GM23338 (cell line): ENCODE measurements around the gene TBPL1. TPM values are rescaled to one million over a fixed set of nuclear protein-coding genes. Genes with fewer than 3 reads are reported as not detected.

Experiments
- ATAC-seq: fragments of 200-7000 bp; cut with Tn5 transposase; 3 replicates; pipeline ENCODE4 v1.9.1; 2020
- DNase-seq: peaks from one replicate; pipeline ENCODE4 v3.0.0-alpha.2; 2015; ENCODE audit warnings: low spot score
- H2AFZ ChIP-seq: fragments of 200-600 bp; sonication (generic); 2 replicates; pipeline ENCODE4 v1.8.0; 2016; ENCODE audit warnings: antibody characterized with exemption, mild to moderate bottlenecking, moderate library complexity
- H3F3A ChIP-seq: fragments of 200-600 bp; sonication (generic); replicated peaks from 2 replicates; pipeline ENCODE4 v1.8.0; 2017; ENCODE audit warnings: antibody characterized with exemption, mixed run types, low read depth
- H3K27ac ChIP-seq: fragments of 200-600 bp; sonication (generic); 2 replicates; pipeline ENCODE4 v1.6.1; 2016; ENCODE audit warnings: low read depth
- H3K27me3 ChIP-seq: fragments of 200-600 bp; sonication (generic); 2 replicates; pipeline ENCODE4 v1.8.0; 2016; ENCODE audit warnings: mild to moderate bottlenecking, mixed run types, moderate library complexity; ENCODE audit not compliant: insufficient read depth
- H3K36me3 ChIP-seq: fragments of 200-600 bp; sonication (generic); 2 replicates; pipeline ENCODE4 v1.8.0; 2016; ENCODE audit warnings: mild to moderate bottlenecking; ENCODE audit not compliant: insufficient read depth
- H3K4me1 ChIP-seq: fragments of 200-600 bp; sonication (generic); 2 replicates; pipeline ENCODE4 v1.8.0; 2016; ENCODE audit warnings: mild to moderate bottlenecking, moderate library complexity; ENCODE audit not compliant: insufficient read depth
- H3K4me2 ChIP-seq: fragments of 200-600 bp; sonication (generic); 2 replicates; pipeline ENCODE4 v1.7.1; 2017; ENCODE audit warnings: mixed run types
- H3K4me3 ChIP-seq: fragments of 200-600 bp; sonication (generic); 2 replicates; pipeline ENCODE4 v1.6.1; 2016; ENCODE audit warnings: mixed run types
- H3K79me2 ChIP-seq: fragments of 200-600 bp; sonication (generic); replicated peaks from 2 replicates; pipeline ENCODE4 v1.8.0; 2017; ENCODE audit warnings: mild to moderate bottlenecking; ENCODE audit not compliant: insufficient read depth
- H3K9me2 ChIP-seq: fragments of 200-600 bp; sonication (generic); 2 replicates; pipeline ENCODE4 v1.8.0; 2017; ENCODE audit not compliant: insufficient read depth
- H4K20me1 ChIP-seq: fragments of 200-600 bp; sonication (generic); replicated peaks from 2 replicates; pipeline ENCODE4 v1.8.0; 2017; ENCODE audit warnings: mild to moderate bottlenecking; ENCODE audit not compliant: insufficient read depth
- H3K27ac Mint-ChIP-seq: 2 replicates; pipeline ENCODE4 v1.8.0; 2020; ENCODE audit warnings: inconsistent platforms, mild to moderate bottlenecking, moderate library complexity, mixed read lengths
- H3K27me3 Mint-ChIP-seq: 3 replicates; pipeline ENCODE4 v1.8.0; 2022; ENCODE audit warnings: low read depth, mild to moderate bottlenecking, moderate library complexity, mixed read lengths, inconsistent platforms; ENCODE audit not compliant: insufficient read depth, poor library complexity
- H3K36me3 Mint-ChIP-seq: 3 replicates; pipeline ENCODE4 v1.8.0; 2021; ENCODE audit warnings: low read depth, mild to moderate bottlenecking, inconsistent platforms, moderate library complexity, mixed read lengths
- H3K4me1 Mint-ChIP-seq: 3 replicates; pipeline ENCODE4 v1.8.0; 2020; ENCODE audit warnings: mild to moderate bottlenecking, inconsistent platforms, mixed read lengths
- H3K4me3 Mint-ChIP-seq: 3 replicates; pipeline ENCODE4 v1.8.0; 2021; ENCODE audit warnings: moderate library complexity, mild to moderate bottlenecking, inconsistent platforms, mixed read lengths
- H3K9me3 Mint-ChIP-seq: 3 replicates; pipeline ENCODE4 v1.8.0; 2020; ENCODE audit warnings: moderate library complexity, mild to moderate bottlenecking, inconsistent platforms, mixed read lengths
- CREB1 ChIP-seq: fragments of 250-450 bp; sonication (Bioruptor Pico); IDR thresholded peaks from 2 replicates; pipeline ENCODE4 v1.5.0; 2020; ENCODE audit warnings: low read depth, mild to moderate bottlenecking, moderate library complexity
- EZH2 ChIP-seq: fragments of 200-600 bp; sonication (generic); IDR thresholded peaks from one replicate; pipeline ENCODE4 v1.8.0; 2017; ENCODE audit warnings: antibody characterized with exemption, mild to moderate bottlenecking, low read depth; ENCODE audit not compliant: unreplicated experiment
- EZH2phosphoT487 ChIP-seq: fragments of 200-600 bp; sonication (generic); IDR thresholded peaks from one replicate; pipeline ENCODE4 v1.8.1; 2018; ENCODE audit warnings: antibody characterized with exemption; ENCODE audit not compliant: unreplicated experiment
- JUNB ChIP-seq: IDR thresholded peaks from one replicate; pipeline ENCODE4 v1.6.1; 2016; ENCODE audit warnings: antibody characterized with exemption; ENCODE audit not compliant: unreplicated experiment
- NANOG ChIP-seq: IDR thresholded peaks from 2 replicates; pipeline ENCODE4 v1.6.1; 2016; ENCODE audit warnings: antibody characterized with exemption, borderline replicate concordance
- POLR2AphosphoS5 ChIP-seq: IDR thresholded peaks from 2 replicates; pipeline ENCODE4 v1.6.1; 2016; ENCODE audit warnings: antibody characterized with exemption, low read depth
- STAT1 ChIP-seq: IDR thresholded peaks from one replicate; pipeline ENCODE4 v1.6.1; 2016; ENCODE audit warnings: antibody characterized with exemption; ENCODE audit not compliant: unreplicated experiment
- ZNF114 ChIP-seq: fragments of 250-450 bp; sonication (Bioruptor Pico); IDR thresholded peaks from 2 replicates; pipeline ENCODE4 v1.5.0; 2020; ENCODE audit warnings: mild to moderate bottlenecking, moderate library complexity
- ZNF331 ChIP-seq: fragments of 250-450 bp; sonication (Bioruptor Pico); IDR thresholded peaks from 2 replicates; pipeline ENCODE4 v1.5.0; 2020; ENCODE audit warnings: low read depth, mild to moderate bottlenecking, moderate library complexity
- polyA plus RNA-seq: library from polyadenylated mRNA; unstranded; fragments of >200 nt; fragmentation: Nextera tagmentation; extraction: Ambion mirVana; gene quantifications from 2 replicates; pipeline ENCODE4 v1.2.1, GENCODE V29; 2016
- total RNA-seq: library from RNA; depleted of rRNA; stranded (reverse); fragments of >200 nt; shearing (Covaris generic); gene quantifications from 2 replicates; pipeline ENCODE4 v1.2.3, GENCODE V29; 2014
- TF ChIP-seq, protein P1 (sequence below): IDR thresholded peaks from 2 replicates; pipeline ENCODE4 v1.6.1; 2016; ENCODE audit warnings: antibody characterized with exemption
- TF ChIP-seq, protein P2 (sequence below): IDR thresholded peaks from one replicate; pipeline ENCODE4 v1.6.1; 2018; ENCODE audit warnings: antibody characterized with exemption; ENCODE audit not compliant: unreplicated experiment
- TF ChIP-seq, protein P3 (sequence below), 2 experiments: fragments of 200-600 bp in 1 of 2; sonication (generic) in 1 of 2; conservative IDR thresholded peaks; 2 replicates each; pipeline versions ENCODE4 v1.5.1 to v1.6.1; 2016 to 2017; ENCODE audit warnings: antibody characterized with exemption in 2 of 2, low read depth in 2 of 2, mild to moderate bottlenecking in 2 of 2, moderate library complexity in 1 of 2

The TBPL1 gene
- total and polyA plus RNA-seq, 2 experiments from 2014 or later = 72.9 to 139 TPM

DNA sequence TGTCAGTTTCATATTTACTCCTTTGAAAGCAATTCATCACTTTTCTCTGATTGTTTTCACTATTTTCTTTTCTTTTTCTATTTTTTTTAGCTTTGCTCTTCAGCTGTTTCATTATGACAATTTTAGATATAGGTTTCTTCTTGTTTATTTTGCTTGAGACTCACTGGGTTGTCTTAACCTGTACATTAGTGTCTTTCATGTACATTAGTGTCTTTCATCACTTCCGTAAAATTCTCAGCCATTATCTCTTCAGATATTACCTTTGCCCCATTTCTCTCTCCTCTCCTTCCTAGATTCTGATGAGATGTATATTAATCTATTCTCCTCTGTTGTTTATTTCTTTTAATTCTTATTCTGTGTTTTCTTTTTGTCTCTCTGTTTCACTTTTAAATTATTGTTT lies 14.5 kb upstream of the TBPL1 start (continued):
- TF ChIP-seq, protein P1, sequence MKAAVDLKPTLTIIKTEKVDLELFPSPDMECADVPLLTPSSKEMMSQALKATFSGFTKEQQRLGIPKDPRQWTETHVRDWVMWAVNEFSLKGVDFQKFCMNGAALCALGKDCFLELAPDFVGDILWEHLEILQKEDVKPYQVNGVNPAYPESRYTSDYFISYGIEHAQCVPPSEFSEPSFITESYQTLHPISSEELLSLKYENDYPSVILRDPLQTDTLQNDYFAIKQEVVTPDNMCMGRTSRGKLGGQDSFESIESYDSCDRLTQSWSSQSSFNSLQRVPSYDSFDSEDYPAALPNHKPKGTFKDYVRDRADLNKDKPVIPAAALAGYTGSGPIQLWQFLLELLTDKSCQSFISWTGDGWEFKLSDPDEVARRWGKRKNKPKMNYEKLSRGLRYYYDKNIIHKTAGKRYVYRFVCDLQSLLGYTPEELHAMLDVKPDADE = no peak

DNA sequence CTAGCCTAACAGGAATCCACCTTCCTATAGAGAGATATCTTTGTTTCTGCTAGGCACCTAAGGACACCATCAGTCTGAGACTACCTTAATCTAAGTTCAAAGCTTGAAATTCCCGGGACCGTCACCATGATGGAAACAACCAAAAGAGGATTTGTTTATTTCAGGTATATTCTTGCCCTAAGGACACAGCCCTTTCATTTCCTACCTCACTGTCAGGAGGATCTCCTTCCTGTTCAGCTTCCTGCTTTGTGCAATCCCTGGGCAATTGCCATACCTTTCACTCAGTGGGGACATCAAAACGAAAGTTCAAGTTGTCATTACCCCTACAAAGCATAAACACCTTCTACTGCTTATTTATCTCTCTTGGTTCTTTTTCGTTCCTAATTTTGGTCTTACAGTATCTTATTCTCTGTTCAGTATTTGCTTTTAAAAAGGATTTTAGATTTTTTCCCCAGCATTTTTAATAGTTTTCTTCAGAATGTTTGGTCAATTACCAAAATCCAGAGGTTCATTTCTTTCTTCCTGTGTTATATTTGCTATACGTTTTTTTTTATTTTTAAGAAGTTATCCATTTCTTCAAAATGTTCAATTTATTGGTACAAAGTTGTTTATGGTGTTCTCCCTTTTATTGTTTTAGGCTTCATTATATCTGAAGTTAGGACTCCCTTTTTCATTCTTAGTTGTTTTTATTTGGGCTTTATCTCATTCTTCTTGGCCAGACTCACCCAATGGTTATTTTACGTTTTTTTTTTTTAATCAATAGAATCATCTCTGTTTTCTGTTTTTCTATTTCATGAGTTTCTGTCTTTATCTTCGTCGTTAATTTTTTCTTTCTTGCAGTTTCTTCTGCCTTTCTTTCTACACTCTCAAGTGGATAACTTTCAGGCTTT lies 13.0 kb upstream of the TBPL1 start:
- no peak for ATAC-seq
- TF ChIP-seq STAT1 (no peak), CREB1 (CRISPR knock-in tag) (no peak), POLR2AphosphoS5 (no peak), EZH2phosphoT487 (no peak), EZH2 (no peak), ZNF331 (no peak), ZNF114 (CRISPR knock-in tag) (no peak), JUNB (no peak), NANOG (no peak)
- TF ChIP-seq, protein P1 = no peak
- TF ChIP-seq, protein P2, sequence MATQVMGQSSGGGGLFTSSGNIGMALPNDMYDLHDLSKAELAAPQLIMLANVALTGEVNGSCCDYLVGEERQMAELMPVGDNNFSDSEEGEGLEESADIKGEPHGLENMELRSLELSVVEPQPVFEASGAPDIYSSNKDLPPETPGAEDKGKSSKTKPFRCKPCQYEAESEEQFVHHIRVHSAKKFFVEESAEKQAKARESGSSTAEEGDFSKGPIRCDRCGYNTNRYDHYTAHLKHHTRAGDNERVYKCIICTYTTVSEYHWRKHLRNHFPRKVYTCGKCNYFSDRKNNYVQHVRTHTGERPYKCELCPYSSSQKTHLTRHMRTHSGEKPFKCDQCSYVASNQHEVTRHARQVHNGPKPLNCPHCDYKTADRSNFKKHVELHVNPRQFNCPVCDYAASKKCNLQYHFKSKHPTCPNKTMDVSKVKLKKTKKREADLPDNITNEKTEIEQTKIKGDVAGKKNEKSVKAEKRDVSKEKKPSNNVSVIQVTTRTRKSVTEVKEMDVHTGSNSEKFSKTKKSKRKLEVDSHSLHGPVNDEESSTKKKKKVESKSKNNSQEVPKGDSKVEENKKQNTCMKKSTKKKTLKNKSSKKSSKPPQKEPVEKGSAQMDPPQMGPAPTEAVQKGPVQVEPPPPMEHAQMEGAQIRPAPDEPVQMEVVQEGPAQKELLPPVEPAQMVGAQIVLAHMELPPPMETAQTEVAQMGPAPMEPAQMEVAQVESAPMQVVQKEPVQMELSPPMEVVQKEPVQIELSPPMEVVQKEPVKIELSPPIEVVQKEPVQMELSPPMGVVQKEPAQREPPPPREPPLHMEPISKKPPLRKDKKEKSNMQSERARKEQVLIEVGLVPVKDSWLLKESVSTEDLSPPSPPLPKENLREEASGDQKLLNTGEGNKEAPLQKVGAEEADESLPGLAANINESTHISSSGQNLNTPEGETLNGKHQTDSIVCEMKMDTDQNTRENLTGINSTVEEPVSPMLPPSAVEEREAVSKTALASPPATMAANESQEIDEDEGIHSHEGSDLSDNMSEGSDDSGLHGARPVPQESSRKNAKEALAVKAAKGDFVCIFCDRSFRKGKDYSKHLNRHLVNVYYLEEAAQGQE = no peak
- TF ChIP-seq, protein P3, sequence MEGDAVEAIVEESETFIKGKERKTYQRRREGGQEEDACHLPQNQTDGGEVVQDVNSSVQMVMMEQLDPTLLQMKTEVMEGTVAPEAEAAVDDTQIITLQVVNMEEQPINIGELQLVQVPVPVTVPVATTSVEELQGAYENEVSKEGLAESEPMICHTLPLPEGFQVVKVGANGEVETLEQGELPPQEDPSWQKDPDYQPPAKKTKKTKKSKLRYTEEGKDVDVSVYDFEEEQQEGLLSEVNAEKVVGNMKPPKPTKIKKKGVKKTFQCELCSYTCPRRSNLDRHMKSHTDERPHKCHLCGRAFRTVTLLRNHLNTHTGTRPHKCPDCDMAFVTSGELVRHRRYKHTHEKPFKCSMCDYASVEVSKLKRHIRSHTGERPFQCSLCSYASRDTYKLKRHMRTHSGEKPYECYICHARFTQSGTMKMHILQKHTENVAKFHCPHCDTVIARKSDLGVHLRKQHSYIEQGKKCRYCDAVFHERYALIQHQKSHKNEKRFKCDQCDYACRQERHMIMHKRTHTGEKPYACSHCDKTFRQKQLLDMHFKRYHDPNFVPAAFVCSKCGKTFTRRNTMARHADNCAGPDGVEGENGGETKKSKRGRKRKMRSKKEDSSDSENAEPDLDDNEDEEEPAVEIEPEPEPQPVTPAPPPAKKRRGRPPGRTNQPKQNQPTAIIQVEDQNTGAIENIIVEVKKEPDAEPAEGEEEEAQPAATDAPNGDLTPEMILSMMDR (conservative IDR thresholded peaks at IDR 0.05; ENCODE audit: low read depth in 2 of 2) = no peak

More for the DNA sequence above, 13.0 kb upstream of the TBPL1 start:
- Histone ChIP-seq H3F3A (no peaks in the 10 kb centered on the region), H3K27ac (no peak overlapping the region), H4K20me1 (no peaks in the 10 kb centered on the region), H3K4me3 (no peak overlapping the region), H3K36me3 (no peaks in the 10 kb centered on the region), H2AFZ (no peak overlapping the region; the same call in 1 of the 2 replicates), H3K4me1 (peaks cover 6% of the 10 kb centered on the region; the same call in 1 of the 2 replicates), H3K4me2 (no peak overlapping the region), H3K27me3 (no peaks in the 10 kb centered on the region), H3K79me2 (no peaks in the 10 kb centered on the region), H3K9me2 (no peaks in the 10 kb centered on the region)
- DNase-seq = no peak
- Mint-ChIP-seq H3K4me1 (peaks cover 3% of the 10 kb centered on the region; the same call in 1 of the 3 replicates), H3K36me3 (no peaks in the 10 kb centered on the region), H3K9me3 (peaks cover 7% of the 10 kb centered on the region; the same call in 2 of the 3 replicates), H3K27me3 (peaks cover 7% of the 10 kb centered on the region), H3K4me3 (no peak overlapping the region), H3K27ac (no peak overlapping the region)
